Stimulated activated CD4-positive, alpha-beta T cell treated with anti-CD3 and anti-CD28 coated beads, Interleukin-1b, Interleukin-23, amount 100 ng/mL, for 4 hours (primary cell): ENCODE data around the gene FOXP4.
"Not testable (repeated sequence)": the region's sequence is repeated elsewhere in the genome, so short reads cannot be mapped to it uniquely, and the experiment has no call there.

ENCODE experiments used
- DNase-seq, 2 donors: peaks; one replicate each; pipeline ENCODE4 v3.0.0-alpha.2; 2020; ENCODE audit warnings: low read depth in 2 of 2

FOXP4 gene

DNA sequence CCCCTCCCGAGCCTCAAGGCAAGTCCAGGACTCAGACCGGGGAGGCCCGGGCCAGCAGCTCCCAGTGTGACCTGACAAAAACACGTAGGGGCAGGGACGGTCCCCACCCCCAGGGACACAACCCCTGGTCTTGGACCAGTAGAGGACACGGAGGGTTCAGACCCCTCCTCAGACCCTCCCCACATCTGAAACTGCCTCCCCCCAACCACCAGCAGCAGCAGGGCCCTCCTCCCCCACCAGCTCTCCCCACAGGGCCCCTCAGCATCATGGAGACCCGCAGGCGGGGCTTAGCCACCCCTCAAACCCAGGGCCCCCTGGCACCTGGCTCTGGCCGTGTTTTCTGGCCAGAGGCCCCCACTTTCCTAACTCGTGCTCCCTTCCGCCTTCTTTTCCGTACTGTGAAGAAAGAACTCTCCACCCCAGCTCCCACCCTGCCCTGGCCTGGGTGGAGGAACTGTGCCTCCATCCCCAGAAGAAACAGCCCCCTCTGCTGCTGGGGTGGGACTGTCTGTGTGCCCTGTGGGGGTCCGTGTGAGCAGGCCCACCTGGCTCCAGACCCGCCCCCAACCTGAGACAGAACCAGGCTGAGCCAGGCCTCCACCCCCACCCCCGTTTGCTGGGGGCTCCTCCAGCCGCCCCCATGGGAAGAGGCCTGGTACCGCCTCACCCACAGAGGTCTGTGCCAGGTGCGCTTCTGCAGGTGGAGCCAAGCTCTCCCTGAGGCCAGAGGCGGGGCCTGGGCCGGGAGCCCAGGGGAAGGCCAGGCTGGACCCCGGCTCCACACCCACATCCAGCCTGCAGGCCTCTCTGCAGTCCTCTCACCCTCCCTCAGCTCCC lies 53.1 kb downstream of the FOXP4 start:
- no peak for DNase-seq

DNA sequence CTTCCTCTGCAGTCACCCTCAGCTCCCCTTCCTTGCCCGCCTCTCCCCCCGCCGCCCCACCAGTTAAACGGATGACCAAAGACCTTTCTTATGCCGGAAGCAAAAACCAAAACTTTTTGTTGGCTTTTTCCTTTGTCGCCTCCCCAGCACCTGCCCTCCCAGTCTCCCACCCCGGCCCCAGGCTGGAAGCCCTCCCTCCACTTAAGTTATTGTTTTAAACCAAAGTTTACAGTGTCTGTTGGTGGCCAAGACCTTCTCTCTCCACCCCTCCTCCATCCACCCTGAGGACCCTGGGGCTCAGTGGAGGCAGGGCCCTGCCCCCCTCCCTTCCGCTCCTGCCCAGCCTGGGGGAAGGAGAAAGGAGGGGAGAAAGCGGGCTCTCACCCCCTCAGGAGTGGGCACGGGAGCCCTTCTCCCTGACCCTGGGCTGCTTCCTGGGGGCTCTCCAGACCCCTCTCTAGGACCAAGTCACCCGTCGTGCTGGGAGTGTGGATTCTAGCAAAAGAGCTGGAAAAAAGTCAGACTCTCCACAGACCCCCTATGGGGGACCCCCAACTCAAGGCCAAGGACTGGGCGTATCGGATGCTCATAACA lies 53.8 kb downstream of the FOXP4 start:
- DNase-seq, result no peak

- DNase-seq, result no peak
Observed at GRCh38 chr6:41600499-41601247, 54.5 kb downstream of the FOXP4 start.

GRCh38 chr6:41601248-41601549 lies 55.0 kb downstream of the FOXP4 start:
- no peak for DNase-seq

DNA sequence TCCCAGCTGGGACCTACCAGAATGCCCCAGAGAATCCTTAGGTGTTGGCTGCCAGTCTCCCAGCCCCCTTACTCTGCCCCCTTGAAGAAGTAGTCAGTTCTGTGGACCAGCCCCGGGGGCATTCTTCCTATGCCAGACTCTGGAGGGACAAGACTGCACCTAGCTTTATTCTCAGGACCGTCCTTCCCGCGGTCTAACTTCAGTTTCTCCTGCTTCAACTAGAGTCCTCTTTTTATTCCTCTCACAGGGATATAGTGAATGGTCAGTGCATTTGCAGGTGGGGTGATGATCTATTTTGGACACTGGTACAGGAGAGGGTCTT lies 56.2 kb downstream of the FOXP4 start:
- DNase-seq, result no peak

GRCh38 chr6:41602864-41603608 lies 56.9 kb downstream of the FOXP4 start:
- DNase-seq, result peak; percentile 56 to 66

- no peak for DNase-seq
Observed at GRCh38 chr6:41604006-41604405, 57.8 kb downstream of the FOXP4 start.

DNA sequence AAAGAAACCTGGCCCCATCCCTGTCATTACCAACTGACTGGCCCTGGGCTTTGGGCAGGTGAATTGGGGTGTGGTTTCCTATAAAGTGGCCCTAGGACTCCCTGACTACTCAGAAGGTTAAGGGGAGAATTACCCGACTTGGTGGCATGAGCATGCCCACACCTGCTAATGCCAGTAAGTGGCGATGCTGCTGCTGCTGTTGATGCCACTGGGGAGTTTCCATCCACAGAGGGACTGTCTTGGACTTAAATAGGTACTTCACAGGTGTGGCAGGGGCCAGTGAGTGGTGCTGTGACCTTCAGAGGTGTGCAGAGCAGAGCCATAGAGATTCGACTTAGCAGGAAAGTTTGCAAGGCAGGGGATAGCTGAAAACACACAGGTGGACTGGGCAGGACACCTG lies 59.5 kb downstream of the FOXP4 start:
- no peak for DNase-seq

- no peak for DNase-seq
Observed at GRCh38 chr6:41607036-41607435, 60.9 kb downstream of the FOXP4 start.

- no peak for DNase-seq
Observed at GRCh38 chr6:41607736-41608135, 61.6 kb downstream of the FOXP4 start.

DNA sequence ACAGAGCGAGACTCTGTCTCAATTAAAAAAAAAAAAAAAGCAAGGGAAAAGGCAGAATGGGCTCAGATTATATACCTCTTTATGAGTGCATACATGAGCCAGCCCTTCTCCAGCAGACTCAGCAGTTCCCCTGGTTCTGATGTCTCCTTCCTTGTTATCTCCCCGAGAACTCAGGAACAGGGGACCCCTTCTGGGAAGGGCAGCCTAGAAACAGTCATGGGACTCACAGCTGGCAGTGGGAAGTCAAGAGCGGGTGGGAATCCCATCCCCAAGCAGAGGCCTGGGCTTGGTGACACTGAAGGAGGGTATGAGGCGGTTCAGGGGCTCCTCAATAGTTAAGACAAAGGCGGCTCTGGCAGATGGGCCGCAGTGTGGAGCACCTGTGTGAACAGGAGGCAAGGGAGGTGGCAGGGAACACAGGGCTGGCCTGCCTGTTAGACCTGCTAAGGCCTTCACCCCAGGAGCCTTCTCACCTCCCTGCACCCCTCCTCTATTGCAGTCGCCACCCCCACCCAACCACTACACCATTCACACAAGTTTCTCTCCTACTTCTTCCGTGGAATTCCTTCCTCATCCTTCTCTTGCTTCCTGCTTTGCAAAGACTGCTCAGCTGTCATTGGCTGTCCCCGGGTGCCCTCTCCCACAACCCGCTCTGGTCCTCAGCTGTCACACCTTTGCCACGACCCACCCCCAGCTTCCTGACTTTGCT lies 62.4 kb downstream of the FOXP4 start:
- DNase-seq, result no peak

DNA sequence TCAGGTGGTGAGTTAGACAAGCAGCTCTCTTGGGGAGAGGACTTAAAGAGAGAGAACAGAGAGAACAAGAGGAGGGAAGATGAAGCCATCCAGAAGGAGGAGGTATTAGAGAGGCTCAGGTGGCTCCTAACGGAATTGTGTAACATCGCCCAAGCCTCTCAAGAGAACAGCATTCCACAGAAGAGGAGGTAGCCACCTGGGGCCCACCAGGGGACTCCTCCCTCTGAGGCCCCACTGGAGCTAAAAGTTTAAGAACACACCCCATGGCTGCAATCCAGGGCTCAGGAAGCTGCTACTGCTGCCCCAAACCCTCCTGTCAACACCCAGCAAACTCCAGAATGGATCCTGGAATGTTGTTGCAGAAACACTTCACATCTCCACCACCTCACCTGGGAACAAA lies 68.5 kb downstream of the FOXP4 start:
- DNase-seq, result no peak

DNA sequence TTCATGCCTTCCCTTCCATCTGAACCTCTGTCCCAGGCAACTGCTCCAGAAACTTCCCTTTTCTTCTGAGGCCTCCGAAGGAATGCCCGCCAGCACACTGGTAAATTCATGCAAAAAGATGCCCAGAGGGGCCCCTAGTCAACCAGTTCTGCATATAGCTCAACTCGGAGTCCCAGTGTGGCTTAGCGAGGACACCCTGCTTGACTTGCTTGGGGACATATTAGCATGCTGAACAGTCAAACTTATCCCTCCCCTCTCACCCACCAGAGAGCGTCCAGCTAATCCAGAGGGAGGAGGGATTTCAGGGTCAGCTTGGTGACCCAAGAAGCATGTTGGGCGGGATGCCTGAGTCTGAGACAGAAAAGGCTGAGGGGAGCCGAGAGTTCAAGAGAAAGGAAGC lies 69.1 kb downstream of the FOXP4 start:
- DNase-seq, result no peak

DNA sequence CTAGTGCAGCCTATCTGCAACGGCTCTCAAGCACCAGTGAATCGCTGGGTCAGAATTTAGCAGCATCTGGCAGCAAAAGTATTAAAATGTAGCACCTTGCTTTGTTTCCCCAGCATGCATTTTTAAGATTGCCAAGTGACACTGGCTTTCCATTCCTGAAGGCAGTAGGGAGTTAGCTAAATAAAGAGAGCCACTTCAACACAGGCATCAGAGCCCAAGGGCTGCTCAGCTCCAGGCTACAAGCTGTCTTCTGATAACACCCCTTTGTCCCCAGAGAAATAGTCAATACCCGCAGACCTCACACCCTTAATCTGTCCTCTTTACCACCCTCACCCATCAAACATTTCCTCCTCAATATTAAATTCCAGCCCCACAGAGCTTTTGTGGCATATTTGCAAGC lies 72.4 kb downstream of the FOXP4 start:
- no peak for DNase-seq

GRCh38 chr6:41619193-41619592 lies 73.0 kb downstream of the FOXP4 start:
- not testable (repeated sequence) for DNase-seq

DNA sequence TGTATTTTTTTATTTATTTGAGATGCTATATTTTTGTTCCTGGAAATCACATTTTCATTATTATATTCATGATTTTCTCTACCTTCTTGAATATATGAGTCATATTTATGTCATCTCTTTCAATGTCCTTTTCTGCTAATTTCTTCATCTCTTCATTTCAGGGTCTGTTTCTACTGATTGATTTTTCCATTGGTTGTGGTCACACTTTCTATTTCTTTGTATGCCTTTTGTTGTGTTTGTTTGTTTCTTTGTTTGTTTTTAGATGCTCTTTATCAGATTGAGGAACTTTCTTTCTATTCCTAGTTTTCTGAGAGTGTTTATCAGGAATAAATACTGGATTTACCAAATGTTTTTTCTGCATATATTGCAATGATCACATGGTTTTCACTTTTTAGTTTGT lies 75.2 kb downstream of the FOXP4 start:
- DNase-seq, result no peak

GRCh38 chr6:41621802-41622201 lies 75.6 kb downstream of the FOXP4 start:
- no peak for DNase-seq

DNA sequence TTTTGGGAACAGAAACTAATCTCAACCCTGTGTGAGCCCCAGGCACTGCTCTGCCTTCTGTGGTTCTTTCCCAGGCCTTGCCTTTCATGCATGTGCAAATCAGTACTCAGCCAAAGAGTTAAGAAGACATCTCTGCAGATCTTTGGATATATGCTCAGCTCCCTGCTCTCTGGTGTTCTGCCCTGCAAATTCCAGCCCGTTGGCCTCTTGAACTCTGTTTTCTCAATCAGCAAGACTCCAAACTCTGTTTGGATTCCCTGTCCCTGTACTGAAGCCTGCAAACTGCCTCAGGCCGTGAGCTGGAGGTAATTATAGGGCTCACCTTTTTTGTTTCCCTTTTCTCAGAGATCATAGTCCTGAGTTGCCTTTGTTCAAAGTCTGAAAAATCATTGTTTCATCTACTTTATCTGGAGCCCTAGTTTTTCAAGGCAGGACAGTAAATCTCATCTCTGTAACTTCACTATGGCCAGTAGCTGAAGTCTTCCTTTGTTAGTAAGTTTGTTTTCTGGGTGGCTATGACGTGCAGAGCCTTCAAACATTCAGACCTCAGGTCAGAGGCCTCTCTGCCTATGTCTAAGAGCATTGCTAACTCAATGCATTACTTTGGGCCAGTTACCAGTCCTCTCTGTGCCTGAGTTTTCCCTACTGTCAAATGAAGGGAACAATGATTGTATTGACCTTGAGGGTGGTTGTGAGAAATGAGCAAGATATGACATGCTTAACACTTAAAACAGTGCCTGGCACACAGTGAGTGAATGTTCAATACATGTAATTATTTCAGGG lies 76.2 kb downstream of the FOXP4 start:
- DNase-seq, result no peak

DNA sequence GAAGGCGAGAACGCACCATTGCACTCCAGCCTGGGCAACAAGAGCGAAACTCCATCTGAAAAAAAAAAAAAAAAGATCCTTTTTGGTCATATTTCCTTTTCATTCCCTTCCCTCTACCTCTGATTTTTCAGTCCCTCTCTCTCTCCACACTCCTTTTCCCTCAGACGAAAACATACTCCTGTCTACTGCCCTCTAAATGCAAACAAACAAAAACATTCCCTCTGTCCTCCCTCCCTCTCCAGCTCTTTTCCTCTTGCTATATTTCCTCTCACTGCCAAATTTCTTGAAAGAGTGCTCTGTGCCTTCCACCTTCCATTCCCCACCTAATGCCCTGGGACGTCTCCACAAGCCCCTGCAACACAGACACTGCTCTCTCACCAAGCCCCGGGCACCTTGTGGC lies 77.1 kb downstream of the FOXP4 start:
- DNase-seq, result no peak

DNA sequence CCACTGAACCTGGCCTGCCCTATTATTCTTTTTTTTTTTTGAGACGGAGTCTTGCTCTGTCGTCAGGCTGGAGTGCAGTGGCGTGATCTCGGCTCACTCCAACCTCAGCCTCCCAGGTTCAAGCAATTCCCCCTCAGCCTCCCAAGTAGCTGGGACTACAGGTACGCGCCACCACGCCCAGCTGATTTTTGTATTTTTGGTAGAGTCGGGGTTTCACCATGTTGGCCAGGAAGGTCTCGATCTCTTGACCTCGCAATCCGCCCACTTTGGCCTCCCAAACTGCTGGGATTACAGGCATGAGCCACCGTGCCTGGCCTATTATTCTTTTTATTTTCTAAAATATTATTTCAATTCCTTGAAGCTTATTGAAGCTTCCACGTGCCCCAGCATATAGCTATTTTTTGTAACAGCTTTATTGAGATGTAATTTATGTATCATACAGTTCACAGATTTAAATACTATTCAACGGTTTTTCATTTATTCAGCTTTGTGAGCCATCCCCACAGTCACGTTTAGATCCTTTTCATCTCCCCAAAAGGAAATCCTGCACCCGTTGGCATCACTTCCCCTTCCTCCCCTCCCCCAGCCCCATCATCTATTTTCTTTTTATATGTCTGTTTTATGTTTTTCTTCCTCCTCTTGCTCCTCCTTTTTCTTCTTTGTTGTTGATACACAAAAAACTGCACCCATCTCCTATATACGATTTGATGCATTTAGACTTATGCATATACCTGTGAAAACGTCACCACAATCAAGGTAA lies 78.6 kb downstream of the FOXP4 start:
- DNase-seq, result no peak
